ENCODE data around the gene TMPRSS7.

Gene TMPRSS7

DNA sequence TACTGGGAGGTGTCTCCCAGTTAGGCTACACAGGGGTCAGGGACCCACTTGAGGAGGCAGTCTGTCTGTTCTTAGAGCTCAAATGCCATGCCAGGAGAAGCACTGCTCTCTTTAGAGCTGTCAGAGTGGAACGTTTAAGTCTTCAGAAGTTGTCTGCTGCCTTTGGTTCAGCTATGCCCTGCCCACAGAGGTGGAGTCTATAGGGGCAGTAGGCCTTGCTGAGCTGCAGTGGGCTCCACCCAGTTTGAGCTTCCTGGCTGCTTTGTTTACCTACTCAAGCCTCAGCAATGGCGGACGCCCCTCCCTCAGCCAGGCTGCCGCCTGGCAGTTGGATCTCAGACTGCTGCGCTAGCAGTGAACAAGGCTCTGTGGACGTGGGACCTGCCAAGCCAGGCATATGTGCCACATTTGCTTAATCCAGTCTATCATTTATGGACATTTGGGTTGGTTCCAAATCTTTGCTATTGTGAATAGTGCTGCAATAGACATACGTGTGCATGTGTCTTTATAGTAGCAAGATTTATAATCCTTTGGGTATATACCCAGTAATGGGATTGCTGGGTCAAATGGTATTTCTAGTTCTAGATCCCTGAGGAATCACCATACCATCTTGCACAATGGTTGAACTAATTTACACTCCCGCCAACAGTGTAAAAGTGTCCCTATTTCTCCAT lies 38.0 kb downstream of the TMPRSS7 start:
- DNase-seq (ENCODE audit: low read depth) = peak; percentile 33

DNA sequence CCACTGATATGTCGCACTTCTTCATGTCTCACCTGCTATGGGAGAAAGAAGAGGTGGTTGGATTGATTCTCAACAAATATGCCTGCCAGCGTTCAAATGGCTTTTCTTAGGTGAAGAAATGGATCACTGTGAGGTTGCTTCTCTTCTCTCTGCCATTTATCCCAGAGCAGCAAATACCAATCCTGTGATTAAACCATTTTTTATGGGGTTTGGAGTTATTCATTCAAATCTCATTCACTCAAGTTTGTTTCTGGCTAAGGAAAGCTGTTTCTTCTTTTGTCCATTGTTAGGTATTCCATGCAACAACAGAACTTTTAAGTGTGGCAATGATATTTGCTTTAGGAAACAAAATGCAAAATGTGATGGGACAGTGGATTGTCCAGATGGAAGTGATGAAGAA lies 39.5 kb downstream of the TMPRSS7 start:
- DNase-seq (ENCODE audit: low read depth) = no peak

DNA sequence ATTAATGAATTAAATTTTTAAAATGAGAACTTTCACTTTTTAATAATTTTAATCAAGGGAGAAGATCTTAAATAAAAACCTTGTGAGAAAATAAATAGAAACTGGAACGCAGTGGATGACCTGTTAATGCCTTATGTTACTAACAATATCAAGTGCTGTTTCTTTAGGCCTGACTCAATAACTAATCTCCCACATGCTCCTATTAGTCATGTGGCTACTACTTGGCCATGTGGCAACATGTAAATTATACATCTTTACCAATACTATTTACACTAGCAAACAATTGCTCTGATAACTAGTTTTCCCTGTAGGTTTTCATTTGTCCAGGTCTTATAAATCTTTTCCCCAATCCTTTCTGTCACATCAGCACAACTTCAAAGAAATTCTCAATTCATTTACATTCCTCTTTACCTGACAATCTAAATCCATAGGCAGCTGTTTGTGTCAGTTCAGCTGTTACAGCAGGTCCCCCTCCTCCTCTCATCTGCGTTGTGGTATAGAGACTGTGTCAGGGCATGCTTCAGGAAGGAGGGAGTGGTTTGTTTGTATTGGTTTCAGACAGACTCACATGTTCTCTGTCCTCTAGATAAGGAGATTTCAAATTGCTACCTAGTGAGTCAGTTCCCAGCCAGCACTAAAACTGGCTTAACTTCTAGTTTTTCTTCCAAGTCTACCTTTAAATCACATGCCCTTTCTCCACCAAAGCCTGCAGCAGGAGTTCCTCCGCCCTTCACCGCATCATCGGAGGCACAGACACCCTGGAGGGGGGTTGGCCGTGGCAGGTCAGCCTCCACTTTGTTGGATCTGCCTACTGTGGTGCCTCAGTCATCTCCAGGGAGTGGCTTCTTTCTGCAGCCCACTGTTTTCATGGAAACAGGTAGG lies 40.3 kb downstream of the TMPRSS7 start:
- DNase-seq (ENCODE audit: low read depth) = no peak

DNA sequence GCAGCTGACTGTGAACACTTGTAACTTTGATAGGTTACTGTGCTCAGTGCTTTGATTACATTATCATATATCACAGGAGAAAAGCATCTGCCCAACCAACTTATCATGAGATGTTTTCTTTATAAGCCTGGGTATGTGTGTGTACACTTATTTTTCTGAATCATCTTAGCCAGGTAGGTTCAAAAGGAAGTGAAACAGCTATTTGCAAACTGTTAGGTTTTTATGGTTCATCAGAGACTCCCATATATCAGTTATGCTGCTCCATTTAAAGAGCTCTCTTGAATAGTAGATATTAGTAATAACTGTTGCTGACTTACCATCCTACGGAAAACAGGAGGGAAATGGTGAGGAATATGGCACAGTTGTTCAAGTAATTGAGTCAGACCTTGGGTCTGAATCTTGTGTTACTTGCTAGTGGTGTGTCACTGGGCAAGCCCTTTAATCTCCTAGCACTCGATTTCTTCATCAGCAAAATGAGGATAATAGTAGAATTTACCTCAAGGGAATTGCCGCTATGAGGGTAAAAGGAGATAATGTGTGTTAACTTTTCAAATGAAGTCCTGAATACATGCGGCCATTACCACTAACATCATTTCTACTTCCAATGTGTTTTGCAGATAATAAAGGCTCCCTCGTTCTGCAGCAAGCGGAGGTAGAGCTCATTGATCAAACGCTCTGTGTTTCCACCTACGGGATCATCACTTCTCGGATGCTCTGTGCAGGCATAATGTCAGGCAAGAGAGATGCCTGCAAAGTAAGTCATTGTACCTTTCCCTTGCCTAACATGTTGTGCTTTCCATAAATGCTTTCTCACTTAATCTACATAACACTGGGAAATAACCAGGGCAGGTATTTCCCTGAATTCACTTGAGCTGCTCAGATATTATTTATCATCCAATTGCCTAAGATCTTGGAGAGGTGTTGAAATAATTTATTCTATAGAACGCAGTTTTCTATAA lies 43.9 kb downstream of the TMPRSS7 start:
- DNase-seq (ENCODE audit: low read depth) = no peak

DNA sequence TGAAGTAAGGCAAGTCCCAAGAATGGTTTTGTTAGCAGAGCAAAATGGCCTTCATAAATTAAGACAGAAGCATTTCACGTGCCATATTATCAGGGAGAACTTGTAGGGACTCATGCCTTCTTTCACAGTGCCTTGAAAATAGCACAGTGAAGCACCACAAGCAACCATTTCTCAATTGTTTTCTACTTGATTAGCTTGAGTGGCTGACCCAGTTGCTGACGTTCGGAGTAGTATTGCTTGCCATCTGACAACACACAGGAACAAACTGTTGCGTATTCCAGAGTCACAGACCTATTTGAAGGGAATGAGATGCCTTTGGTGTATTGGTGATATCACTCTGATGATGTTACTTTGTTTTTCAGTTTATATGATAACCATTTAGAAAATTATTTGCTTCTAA lies 48.7 kb downstream of the TMPRSS7 start:
- DNase-seq (ENCODE audit: low read depth) = no peak

DNA sequence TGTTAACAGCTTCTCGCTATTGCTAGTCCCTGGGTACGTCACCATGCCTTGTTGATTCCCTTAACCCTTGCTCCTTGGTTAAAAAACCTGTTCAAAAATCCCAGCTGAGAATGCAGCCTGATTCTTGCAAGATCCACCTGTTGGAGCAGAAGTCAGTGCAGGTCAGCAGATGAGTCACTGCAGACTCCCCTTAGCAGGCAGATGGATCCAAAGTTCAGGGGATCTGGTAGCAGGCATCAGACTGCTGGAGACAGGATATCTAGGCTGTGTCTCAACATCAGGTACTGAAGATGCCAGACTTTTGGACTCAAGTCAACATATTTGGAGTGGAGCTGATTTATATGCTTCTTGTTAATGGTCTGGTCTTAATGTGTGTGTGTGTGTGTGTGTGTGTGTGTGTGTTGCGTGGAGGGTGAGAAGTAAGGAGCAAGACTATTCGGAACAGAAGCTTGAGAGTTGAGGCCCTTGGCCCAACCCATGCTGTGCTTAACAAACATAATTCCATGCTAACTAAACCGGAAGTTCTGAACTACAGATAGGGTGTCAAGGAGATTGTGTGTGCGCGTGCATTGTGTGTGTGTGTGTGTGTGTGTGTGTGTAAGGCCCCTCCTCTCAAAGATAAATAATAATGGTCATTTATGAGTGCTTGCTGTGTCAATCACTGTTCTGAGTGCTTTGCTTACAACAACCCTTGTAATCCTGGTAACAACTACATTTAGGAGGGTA lies 50.6 kb downstream of the TMPRSS7 start:
- DNase-seq (ENCODE audit: low read depth) = no peak

DNA sequence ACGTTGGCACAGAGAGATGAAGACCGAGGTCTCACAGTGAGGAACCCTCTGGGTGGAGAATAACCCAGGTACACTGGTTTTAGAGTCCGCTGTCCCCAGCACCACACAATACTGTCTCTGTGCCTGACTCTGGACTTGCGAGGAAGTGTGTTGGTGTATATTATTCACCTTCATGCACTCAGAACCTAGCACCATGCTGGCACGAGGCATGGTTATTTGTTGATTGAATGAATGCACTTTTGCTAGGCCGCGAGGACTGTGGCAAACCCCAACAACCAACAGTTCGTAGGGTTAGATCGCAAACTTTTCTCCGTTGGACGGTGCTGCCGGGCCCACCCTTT lies 51.2 kb downstream of the TMPRSS7 start:
- DNase-seq (ENCODE audit: low read depth) = no peak

DNA sequence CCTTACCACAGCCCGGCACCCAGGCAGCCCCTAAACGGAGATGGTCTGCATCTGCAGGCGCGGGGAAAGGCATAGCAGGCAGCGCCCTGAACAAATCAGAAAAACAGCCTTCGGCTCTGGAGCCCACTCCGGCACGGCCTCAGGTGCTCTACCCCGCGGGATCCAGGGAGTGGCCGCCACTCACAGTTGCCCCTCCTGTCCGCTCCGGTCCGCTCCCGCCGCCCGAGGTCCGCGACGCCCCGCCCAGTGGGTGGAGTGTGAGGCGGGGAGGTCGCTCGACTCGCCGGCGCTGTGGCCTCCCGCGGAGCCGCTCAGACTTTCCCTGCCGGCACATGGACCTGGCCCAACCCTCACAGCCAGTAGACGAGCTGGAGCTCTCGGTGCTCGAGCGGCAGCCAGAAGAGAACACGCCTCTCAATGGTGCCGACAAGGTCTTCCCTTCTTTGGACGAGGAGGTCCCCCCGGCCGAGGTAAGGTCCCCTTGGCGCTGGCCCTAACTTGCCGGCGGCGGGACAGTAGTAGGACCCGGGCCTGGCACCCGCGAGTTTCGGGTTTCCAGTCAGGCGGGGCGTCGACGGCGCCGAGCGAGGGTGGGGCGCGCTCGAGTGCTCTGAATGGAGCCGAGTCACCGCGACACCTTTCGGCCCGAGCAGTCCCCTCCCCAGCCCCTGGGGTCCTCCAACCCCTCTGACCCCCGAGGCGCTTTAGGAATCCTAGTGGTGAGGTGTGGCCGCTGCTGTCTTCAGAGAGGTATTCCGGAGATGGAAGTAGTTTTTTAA lies 51.7 kb downstream of the TMPRSS7 start, which contains the start of gene C3orf52:
Gene C3orf52, plus strand, starts transcription at position 314 of the 779 bp plus-strand sequence. Its CDS starts 19 bp downstream, at position 333.
- peak; percentile 45 for DNase-seq (ENCODE audit: low read depth)

DNA sequence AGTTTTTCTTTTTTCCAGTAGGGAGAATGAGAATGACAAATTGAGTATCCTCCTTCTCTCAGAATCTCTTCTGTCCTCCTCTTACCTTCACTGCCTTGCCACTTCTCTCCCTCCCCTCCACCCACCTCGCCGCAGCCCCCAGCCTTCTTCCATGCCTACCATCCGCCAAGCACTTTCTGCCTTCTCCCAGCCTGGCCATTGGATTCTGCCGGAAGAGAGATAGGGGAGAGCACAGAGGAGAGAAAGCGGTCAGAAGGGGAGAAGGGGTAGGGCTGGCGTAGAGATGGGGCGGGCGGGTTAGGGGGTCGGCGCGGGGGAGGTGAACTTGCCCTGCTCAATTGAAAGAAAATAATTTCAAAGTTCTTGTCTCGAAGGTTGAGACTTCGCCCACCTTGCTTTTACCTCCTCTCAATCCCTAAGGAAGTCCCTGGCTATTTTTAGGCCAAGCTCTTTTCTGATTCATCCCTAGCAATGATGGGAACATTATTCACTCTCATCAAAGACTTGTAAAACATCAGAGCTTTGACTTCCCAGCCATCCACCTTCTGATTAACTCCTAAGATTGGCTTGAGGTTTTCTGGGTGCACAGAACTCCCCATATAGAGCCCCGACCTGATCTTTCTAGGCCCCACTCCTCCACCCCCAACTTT lies 52.5 kb downstream of the TMPRSS7 start:
- DNase-seq (ENCODE audit: low read depth) = no peak

DNA sequence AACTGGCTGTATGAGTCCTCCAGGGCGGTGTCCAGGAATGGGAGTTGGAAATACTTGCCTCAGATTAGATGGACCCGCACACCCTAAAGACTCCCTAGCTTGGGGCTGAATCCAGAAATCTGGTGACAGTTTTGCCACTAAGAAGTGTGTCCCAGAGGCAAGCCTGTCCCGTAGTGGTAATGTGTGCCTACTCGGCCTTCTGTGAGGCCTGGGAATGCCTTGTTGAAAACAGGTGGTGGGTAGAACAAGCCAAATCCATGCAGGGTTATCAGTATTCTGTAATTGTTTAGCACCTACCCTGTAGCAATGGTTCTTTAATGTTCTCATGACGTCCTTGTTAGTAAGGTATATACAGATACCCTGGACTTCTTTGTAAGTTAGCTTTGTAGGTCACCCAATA lies 53.2 kb downstream of the TMPRSS7 start:
- no peak for DNase-seq (ENCODE audit: low read depth)

DNA sequence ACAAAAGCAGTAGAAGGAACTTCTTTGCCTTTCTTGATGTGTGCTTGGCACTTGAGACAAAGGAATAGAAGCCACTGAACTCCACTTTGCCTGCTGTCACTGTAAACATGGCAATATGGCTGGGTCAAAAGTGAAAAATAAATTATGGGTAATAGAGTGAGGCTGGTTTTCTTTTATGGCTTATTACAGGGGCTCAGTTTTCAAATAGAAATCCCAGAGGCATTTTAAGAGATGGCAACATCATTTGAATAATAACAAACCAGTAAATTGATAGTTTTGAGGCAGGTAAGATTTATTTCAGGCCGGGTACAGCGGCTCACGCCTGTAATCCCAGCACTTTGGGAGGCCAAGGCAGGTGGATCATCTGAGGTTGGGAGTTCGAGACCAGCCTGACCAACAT lies 54.4 kb downstream of the TMPRSS7 start:
- DNase-seq (ENCODE audit: low read depth) = no peak

DNA sequence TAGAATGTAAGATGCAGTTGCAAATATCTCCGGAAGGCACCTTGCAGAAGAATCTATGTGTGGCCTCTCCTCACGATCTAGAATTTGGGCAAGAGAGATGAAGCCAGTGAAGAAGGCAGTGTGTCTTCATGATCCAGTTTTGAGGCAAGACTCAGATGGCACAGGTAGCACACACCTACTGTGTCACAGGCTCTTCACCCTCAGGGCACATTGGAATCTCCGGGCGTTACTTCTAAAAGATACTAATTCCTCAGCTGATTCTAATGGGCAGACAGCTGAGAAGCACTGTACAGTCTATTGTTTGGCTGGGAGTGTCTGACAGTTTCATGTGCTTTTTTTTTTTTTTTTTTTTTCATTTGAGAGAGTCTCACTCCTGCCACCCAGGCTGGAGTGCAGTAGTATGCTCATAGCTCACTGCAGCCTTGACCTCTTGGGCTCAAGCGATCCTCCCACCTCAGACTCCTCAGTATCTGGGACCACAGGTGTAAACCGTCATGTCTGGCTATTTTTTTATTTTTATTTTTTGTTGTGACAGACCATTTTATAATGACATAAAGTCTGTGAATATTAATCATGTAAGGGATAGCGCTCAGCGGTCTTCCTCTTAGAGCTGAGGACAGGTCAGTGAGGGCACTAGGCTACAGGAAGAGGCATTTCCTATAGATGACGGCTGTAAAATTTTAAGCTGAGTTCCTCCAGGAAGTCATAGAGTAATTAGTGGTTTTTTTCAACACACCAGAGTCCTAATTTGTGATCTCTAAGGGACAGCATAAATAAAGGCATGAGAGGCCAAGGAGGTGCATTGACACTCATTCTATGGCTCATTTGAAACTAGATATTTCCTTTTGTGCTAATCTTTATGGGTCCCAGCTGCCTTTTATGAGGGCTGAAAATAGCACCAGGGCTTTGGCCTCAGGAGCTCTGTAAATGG lies 55.7 kb downstream of the TMPRSS7 start:
- no peak for DNase-seq (ENCODE audit: low read depth)

DNA sequence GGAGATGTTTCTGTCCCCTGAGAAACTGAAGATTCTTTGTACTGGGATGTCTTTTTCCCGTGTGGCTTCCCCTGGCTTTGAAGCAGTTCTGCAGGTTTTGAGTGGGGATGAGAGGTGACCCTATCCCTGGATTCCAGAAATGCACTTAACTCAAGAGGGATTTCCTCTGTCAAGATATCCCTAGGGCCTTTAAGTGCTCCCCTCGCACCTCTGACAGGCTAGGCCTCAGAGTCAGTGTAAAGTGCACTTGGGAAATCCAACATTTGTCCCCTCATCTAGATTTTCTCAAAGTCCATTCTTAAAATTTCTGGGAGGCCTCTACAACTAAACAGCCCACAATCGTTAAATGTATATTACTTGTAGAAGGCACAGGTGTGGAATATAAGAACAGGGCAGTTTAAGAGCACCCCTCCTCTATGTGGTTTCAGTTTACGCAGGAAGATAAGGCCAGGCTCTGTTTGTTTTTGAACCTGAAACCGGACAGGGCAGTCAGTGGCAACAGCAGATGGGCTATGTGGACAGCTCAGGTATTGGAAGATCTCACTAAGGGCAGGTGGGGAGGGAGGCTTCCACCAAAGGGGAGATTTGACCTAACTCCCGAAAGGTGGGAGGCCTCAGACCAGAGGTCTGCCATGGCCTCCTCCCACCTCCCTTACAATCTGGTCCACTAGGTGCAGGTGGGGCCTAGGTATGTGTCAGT lies 56.5 kb downstream of the TMPRSS7 start:
- DNase-seq (ENCODE audit: low read depth) = no peak

DNA sequence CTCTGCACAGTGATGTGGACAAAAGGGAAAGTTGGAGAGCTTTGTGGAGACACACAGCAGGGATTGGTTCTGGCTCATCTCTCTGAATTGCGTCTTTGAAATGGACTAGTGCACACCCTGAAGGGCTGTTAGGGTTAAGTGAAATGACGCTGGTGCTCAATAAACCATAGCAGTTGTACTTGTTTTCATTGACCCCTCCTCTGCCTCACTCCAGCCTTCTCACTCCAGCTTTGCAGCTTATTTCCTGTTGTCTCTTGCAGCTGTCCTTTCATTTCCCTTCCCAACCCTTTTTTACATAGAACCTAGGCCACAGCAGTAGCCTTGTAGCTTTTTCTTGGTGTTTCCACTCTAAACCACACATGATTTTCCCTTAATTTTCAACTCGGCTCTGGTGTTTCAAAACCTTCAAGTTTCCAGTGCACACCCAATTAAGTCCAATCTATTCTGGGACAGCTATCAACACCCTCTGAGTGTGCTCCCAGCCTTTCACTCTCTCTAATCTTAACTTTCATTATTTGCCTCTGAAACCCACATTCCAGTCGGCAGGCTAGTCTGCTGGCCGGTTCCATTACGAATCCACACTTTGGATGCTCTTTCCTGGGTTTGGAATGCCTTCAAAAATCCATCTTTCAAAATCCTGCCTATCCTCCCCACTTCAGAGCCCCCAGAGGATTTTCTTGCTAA lies 58.1 kb downstream of the TMPRSS7 start:
- DNase-seq (ENCODE audit: low read depth) = no peak

DNA sequence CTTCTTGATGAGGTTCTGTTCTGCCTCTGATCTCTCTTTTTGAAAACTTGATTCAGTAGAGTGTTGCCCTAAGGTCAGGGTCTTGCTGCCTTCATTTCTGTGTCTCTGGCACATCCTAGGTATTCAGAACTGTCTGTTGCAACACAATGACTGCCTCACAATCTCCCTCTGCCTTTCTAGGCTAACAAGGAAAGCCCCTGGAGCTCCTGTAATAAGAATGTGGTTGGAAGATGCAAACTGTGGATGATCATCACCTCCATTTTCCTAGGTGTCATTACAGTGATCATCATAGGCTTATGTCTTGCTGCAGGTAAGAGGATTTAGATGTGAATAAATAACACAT lies 58.6 kb downstream of the TMPRSS7 start:
- no peak for DNase-seq (ENCODE audit: low read depth)

DNA sequence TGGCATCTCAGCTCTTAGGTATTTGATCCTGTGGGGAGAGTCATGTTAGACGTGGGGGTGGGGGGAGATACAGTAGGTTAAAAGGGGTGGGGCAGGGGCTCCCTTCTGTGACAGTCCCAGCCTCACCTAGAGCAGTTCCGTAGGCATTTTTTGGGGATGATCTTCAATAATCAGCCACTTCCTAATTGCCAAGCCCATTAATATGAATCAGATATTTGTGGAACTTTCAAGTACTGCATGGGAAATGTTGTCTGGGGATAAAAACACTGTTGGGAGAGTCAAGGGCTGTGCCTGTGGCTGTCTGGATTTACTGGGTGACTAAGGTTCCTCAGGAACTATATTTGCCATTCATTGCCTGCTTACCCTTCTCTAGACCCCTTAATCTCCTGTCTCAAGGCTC lies 61.2 kb downstream of the TMPRSS7 start:
- DNase-seq (ENCODE audit: low read depth) = no peak

DNA sequence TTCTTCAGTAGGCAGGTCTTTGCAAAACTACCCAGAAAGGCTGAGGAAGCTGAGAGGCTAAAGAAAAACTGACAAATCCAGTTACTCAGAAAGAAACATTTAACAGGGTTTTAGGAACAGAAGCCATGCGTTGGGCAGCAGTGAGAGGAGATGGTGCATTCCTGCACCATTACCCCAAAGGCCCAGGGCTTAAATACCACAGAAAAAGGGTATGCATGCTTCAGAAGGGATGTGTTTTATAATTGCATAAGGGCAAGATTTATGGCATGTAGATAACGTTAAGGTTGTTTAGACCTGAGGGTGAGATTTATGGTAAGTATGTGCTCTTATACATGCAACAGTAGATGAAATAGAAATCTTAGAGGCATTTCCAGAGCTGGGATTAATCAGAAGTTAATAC lies 61.6 kb downstream of the TMPRSS7 start:
- DNase-seq (ENCODE audit: low read depth) = no peak

DNA sequence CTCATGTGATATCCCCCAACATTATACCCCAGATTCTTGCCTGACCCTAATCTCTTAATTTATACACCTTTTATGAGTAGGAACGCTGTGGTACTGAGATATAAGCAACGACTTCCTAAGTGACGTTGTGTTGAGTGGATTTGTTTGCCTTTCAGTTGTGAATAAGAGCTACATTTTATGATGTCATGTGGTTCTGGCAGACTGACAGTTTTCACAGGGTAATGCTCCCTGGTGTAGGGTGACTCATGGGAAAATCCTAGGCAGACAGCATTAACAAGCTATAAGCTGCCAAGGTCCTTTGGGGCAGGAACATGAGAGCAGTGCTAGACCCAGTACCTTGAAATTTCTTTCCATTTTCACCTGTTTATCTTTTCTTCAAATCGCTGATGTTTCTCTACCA lies 62.8 kb downstream of the TMPRSS7 start:
- DNase-seq (ENCODE audit: low read depth) = no peak
